Measurements from ENCODE around the gene RAB14.

GRCh38 chr9:121201045-121201737 lies 478 bp downstream of the RAB14 start:
- no peak for TF ChIP-seq CTCF (IDR thresholded peaks at IDR 0.05; ENCODE audit: poor library complexity, severe bottlenecking)
- no peak for TF ChIP-seq REST (IDR thresholded peaks at IDR 0.05; ENCODE audit: borderline replicate concordance)
- TF ChIP-seq TAF1 (IDR thresholded peaks at IDR 0.05; ENCODE audit: low read depth): no peak
- no peak for TF ChIP-seq EZH2 (IDR thresholded peaks at IDR 0.05; ENCODE audit: borderline replicate concordance, insufficient read depth, low read length, poor library complexity, severe bottlenecking)
- no peak for TF ChIP-seq EP300 (conservative IDR thresholded peaks at IDR 0.05; ENCODE audit: poor library complexity, severe bottlenecking)
- TF ChIP-seq RAD21 (conservative IDR thresholded peaks at IDR 0.05): no peak
- TF ChIP-seq POLR2AphosphoS5 (IDR thresholded peaks at IDR 0.05): no peak
- no peak for TF ChIP-seq SMC3 (conservative IDR thresholded peaks at IDR 0.05; ENCODE audit: poor library complexity)
- no peak for TF ChIP-seq MXI1 (conservative IDR thresholded peaks at IDR 0.05; ENCODE audit: poor library complexity, severe bottlenecking)
